Neural progenitor cell (in vitro differentiated cells): ENCODE data around the gene C16orf74. TPM values are rescaled to one million over a fixed set of nuclear protein-coding genes. Genes with fewer than 3 reads are reported as not detected.

Source experiments
- DNase-seq: peaks from one replicate; pipeline ENCODE4 v3.0.0-alpha.2; 2016; ENCODE audit warnings: low spot score
- H2AFZ ChIP-seq: fragments of 200-600 bp; sonication (generic); replicated peaks from 2 replicates; pipeline ENCODE4 v1.6.1; 2016; ENCODE audit warnings: antibody characterized with exemption
- H3F3A ChIP-seq: fragments of 200-600 bp; sonication (generic); 2 replicates; pipeline ENCODE4 v1.6.1; 2016; ENCODE audit warnings: antibody characterized with exemption, low read depth
- H3K27ac ChIP-seq: fragments of 200-600 bp; sonication (generic); 2 replicates; pipeline ENCODE4 v1.5.1; 2016; ENCODE audit warnings: mild to moderate bottlenecking
- H3K27me3 ChIP-seq: fragments of 200-600 bp; sonication (generic); 2 replicates; pipeline ENCODE4 v1.6.1; 2016; ENCODE audit warnings: mild to moderate bottlenecking, moderate library complexity
- H3K36me3 ChIP-seq: fragments of 200-600 bp; sonication (generic); 2 replicates; pipeline ENCODE4 v1.5.1; 2016
- H3K4me1 ChIP-seq: fragments of 200-600 bp; sonication (generic); 2 replicates; pipeline ENCODE4 v1.6.1; 2016; ENCODE audit warnings: mixed run types
- H3K4me2 ChIP-seq: fragments of 200-600 bp; sonication (generic); 2 replicates; pipeline ENCODE4 v1.6.1; 2016
- H3K4me3 ChIP-seq: fragments of 200-600 bp; sonication (generic); 2 replicates; pipeline ENCODE4 v1.5.1; 2016
- H3K79me2 ChIP-seq: fragments of 200-600 bp; sonication (generic); 2 replicates; pipeline ENCODE4 v1.6.1; 2016; ENCODE audit warnings: low read depth
- H3K9ac ChIP-seq: fragments of 200-600 bp; sonication (generic); 2 replicates; pipeline ENCODE4 v1.6.1; 2016
- H3K9me3 ChIP-seq: fragments of 200-600 bp; sonication (generic); 2 replicates; pipeline ENCODE4 v1.5.1; 2016; ENCODE audit warnings: low read depth
- H4K20me1 ChIP-seq: fragments of 200-600 bp; sonication (generic); 2 replicates; pipeline ENCODE4 v1.6.1; 2016; ENCODE audit warnings: low read depth
- H3K27ac Mint-ChIP-seq: 3 replicates; pipeline ENCODE4 v1.8.0; 2021; ENCODE audit warnings: mixed read lengths
- H3K27me3 Mint-ChIP-seq: 2 replicates; pipeline ENCODE4 v1.8.0; 2022; ENCODE audit warnings: low read depth, mild to moderate bottlenecking, inconsistent platforms, moderate library complexity, mixed read lengths; ENCODE audit not compliant: insufficient read depth
- H3K36me3 Mint-ChIP-seq: 3 replicates; pipeline ENCODE4 v1.8.0; 2021; ENCODE audit warnings: mixed read lengths
- H3K4me1 Mint-ChIP-seq: 3 replicates; pipeline ENCODE4 v1.8.0; 2021; ENCODE audit warnings: mixed read lengths
- H3K4me3 Mint-ChIP-seq: 3 replicates; pipeline ENCODE4 v1.8.0; 2021; ENCODE audit warnings: mild to moderate bottlenecking, moderate library complexity, mixed read lengths
- H3K9me3 Mint-ChIP-seq: 3 replicates; pipeline ENCODE4 v1.8.0; 2020; ENCODE audit warnings: mixed read lengths
- EZH2 ChIP-seq: fragments of 200-600 bp; sonication (generic); IDR thresholded peaks from 2 replicates; pipeline ENCODE4 v1.6.1; 2017; ENCODE audit warnings: antibody characterized with exemption, mild to moderate bottlenecking, moderate library complexity
- EZH2phosphoT487 ChIP-seq: fragments of 200-600 bp; sonication (generic); IDR thresholded peaks from 2 replicates; pipeline ENCODE4 v1.6.1; 2017; ENCODE audit warnings: antibody characterized with exemption
- total RNA-seq: library from RNA; depleted of rRNA; stranded (reverse); fragments of >200 nt; gene quantifications from 2 replicates; pipeline ENCODE4 v1.2.3, GENCODE V29; 2015; ENCODE audit warnings: low replicate concordance
- TF ChIP-seq, protein P1 (sequence below): fragments of 200-600 bp; sonication (generic); IDR thresholded peaks from 2 replicates; pipeline ENCODE4 v1.5.1; 2017; ENCODE audit warnings: antibody characterized with exemption, mild to moderate bottlenecking

The C16orf74 gene
- total RNA-seq, 1 donor from 2014 or later = not detected

DNA sequence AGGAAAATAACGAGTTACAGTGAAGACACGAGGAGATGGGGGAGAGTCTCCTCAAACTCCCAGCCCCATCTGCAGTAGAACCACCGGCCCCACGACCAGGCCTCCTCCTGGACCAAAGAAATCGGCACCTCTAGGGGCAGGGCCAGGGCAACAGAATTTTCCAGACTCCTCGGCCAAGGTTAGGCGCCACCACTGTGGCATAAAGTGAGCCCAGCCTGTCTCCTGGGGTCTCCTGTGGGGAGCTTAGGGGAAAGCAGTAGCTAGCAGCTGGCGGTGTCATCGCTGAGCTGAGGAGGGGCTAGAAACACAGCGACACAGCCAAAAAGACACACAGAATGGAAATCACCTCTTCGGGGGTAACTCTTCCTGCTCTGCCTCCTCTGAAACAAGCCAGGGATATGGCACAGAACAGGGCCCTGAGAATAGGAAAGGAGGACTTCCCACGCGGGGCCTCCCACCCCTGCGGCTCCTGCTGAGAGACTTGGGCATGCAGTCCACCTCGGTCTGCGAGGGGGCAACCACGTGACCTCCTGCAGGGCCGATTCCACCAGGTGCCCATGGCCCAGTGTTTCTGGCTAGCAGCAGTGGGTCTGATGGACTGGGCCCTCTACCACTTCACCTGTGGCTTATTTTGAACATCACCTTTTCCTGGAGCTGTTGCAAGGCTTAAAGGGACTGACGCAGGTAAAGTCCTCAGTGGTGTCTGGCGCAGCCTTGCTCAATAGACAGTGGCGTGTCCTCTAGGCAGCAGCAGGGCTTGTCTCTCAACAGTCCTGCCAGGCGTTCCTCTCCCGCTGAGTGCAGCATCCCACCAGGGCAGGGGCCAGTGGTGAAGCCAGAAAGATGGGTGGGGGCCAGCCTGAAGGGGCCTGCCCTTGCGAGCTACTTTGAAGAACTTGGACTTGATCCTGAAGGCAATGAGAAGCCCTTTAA lies 55.4 kb downstream of the C16orf74 start:
- no peak overlapping the region for H3K4me3 ChIP-seq
- H3K27ac ChIP-seq = no peak overlapping the region
- peaks cover 8% of the 10 kb centered on the region for H3K27me3 ChIP-seq
- TF ChIP-seq, protein P1, sequence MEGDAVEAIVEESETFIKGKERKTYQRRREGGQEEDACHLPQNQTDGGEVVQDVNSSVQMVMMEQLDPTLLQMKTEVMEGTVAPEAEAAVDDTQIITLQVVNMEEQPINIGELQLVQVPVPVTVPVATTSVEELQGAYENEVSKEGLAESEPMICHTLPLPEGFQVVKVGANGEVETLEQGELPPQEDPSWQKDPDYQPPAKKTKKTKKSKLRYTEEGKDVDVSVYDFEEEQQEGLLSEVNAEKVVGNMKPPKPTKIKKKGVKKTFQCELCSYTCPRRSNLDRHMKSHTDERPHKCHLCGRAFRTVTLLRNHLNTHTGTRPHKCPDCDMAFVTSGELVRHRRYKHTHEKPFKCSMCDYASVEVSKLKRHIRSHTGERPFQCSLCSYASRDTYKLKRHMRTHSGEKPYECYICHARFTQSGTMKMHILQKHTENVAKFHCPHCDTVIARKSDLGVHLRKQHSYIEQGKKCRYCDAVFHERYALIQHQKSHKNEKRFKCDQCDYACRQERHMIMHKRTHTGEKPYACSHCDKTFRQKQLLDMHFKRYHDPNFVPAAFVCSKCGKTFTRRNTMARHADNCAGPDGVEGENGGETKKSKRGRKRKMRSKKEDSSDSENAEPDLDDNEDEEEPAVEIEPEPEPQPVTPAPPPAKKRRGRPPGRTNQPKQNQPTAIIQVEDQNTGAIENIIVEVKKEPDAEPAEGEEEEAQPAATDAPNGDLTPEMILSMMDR = no peak
- TF ChIP-seq EZH2phosphoT487 (no peak), EZH2 (no peak)
- no peaks in the 10 kb centered on the region for H3K79me2 ChIP-seq
- H3K4me2 ChIP-seq = no peak overlapping the region
- H3K9me3 ChIP-seq = no peaks in the 10 kb centered on the region
- H4K20me1 ChIP-seq = no peaks in the 10 kb centered on the region
- peaks cover 20% of the 10 kb centered on the region for H3K4me1 Mint-ChIP-seq
- H3F3A ChIP-seq = peaks cover 6% of the 10 kb centered on the region
- DNase-seq = no peak
- H3K36me3 ChIP-seq = no peaks in the 10 kb centered on the region
- no peak overlapping the region for H3K9ac ChIP-seq
- no peak overlapping the region for H2AFZ ChIP-seq
- H3K9me3 Mint-ChIP-seq = no peaks in the 10 kb centered on the region
- no peak overlapping the region for H3K27ac Mint-ChIP-seq
- peaks cover 11% of the 10 kb centered on the region for H3K27me3 Mint-ChIP-seq
- H3K4me3 Mint-ChIP-seq = no peak overlapping the region
- no peaks in the 10 kb centered on the region for H3K36me3 Mint-ChIP-seq
- no peaks in the 10 kb centered on the region for H3K4me1 ChIP-seq

DNA sequence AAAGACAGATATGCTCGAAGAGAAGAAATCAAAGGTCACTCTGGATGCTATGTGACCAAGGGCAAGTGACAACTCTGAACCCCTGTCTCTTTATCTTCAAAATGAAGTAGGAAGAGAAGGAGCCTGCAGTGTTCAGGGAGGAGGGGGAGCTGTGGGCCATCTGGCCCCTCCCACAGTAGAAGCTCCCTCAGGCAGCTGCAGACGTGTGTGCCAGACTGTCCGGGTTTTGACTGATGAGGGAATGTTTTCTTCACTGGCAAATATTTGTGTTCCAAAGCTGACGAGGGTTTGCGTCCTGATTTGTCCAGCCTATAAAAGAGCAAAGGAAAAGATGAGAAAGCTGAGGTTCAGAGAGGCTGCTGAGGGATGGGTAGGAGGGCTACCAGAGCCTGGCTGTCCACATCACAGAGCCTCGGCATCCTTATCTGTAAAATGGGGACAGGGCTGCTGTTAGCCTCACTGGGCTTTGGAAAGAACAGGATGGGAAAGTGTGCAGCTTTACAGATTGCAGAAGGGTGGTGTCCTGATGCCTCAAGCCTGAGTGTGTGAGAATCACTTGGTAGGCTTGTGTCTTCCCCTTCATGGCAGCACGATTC lies 60.3 kb downstream of the C16orf74 start:
- DNase-seq = no peak
- peaks cover 10% of the 10 kb centered on the region for H4K20me1 ChIP-seq
- H3K9me3 Mint-ChIP-seq = no peaks in the 10 kb centered on the region
- H3K27me3 ChIP-seq = peaks cover 22% of the 10 kb centered on the region
- H3K9ac ChIP-seq = no peak overlapping the region
- H3K27me3 Mint-ChIP-seq = peaks cover 11% of the 10 kb centered on the region
- TF ChIP-seq EZH2 (no peak), EZH2phosphoT487 (no peak)
- TF ChIP-seq, protein P1 = no peak
- H3K36me3 Mint-ChIP-seq = peaks cover 9% of the 10 kb centered on the region
- peaks cover 29% of the 10 kb centered on the region for H3K79me2 ChIP-seq
- H3K4me3 ChIP-seq = no peak overlapping the region
- H3F3A ChIP-seq = no peaks in the 10 kb centered on the region
- peaks cover 13% of the 10 kb centered on the region for H3K4me1 ChIP-seq
- H3K4me1 Mint-ChIP-seq = peaks cover 20% of the 10 kb centered on the region
- no peak overlapping the region for H2AFZ ChIP-seq
- H3K9me3 ChIP-seq = no peaks in the 10 kb centered on the region
- H3K27ac Mint-ChIP-seq = no peak overlapping the region
- no peaks in the 10 kb centered on the region for H3K36me3 ChIP-seq
- peak overlapping the region; percentile 85 for H3K4me3 Mint-ChIP-seq
- no peak overlapping the region for H3K4me2 ChIP-seq
- no peak overlapping the region for H3K27ac ChIP-seq

DNA sequence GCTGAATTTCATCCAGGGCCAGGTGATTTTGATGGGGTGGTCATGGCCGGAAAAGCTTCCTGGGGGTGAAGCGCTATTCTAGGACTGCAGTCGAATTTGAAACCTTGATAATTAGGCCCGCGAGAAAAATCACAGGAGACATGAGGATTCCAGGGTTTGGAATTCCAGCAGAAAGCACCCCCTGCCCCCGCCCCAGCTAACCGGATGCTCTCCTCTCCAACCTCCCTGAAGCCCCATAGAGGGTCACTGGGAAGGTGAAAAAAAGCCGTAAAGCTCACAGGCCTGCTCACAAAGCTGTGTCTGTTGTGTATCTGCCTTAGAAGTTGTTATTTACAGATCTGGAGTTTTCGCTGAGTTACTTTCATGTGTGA lies 61.0 kb downstream of the C16orf74 start:
- Histone ChIP-seq H3K4me3 (no peak overlapping the region), H4K20me1 (peaks cover 10% of the 10 kb centered on the region), H3K4me2 (no peak overlapping the region), H3K4me1 (peaks cover 13% of the 10 kb centered on the region), H2AFZ (no peak overlapping the region), H3K27me3 (peaks cover 22% of the 10 kb centered on the region), H3F3A (no peaks in the 10 kb centered on the region), H3K79me2 (peaks cover 36% of the 10 kb centered on the region), H3K27ac (no peak overlapping the region), H3K36me3 (no peaks in the 10 kb centered on the region), H3K9ac (no peak overlapping the region), H3K9me3 (no peaks in the 10 kb centered on the region)
- peaks cover 9% of the 10 kb centered on the region for H3K36me3 Mint-ChIP-seq
- peak; percentile 16 for DNase-seq
- H3K4me3 Mint-ChIP-seq = peak overlapping the region; percentile 85
- H3K27ac Mint-ChIP-seq = no peak overlapping the region
- TF ChIP-seq EZH2 = no peak
- no peaks in the 10 kb centered on the region for H3K9me3 Mint-ChIP-seq
- peaks cover 10% of the 10 kb centered on the region for H3K27me3 Mint-ChIP-seq
- peaks cover 20% of the 10 kb centered on the region for H3K4me1 Mint-ChIP-seq
